NCI-H146 treated with DMSO at 0.1 percent for 48 hours (cell line): ENCODE data around the gene CA5A.
"Not testable (repeated sequence)": the region's sequence is repeated elsewhere in the genome, so short reads cannot be mapped to it uniquely, and the experiment has no call there.

Experiments
- DNase-seq: peaks from one replicate; lab custom pipeline; 2025; ENCODE audit not compliant: unreplicated experiment; lab: John Stamatoyannopoulos, UW

Gene CA5A

GRCh38 chr16:87936375-87937230, at the start of gene CA5A:
TSS of gene CA5A (minus strand) at chr16:87936529. CDS start at chr16:87936450, 79 bp downstream.
- DNase-seq: no peak

- not testable (repeated sequence) for DNase-seq
These were observed 49.2 kb upstream of the CA5A start for GRCh38 chr16:87985493-87985892.

- DNase-seq: no peak
These were observed 48.4 kb upstream of the CA5A start for GRCh38 chr16:87984632-87985267.

- DNase-seq: not testable (repeated sequence)
These were observed 47.9 kb upstream of the CA5A start for GRCh38 chr16:87984180-87984579.

- not testable (repeated sequence) for DNase-seq
These were observed 47.4 kb upstream of the CA5A start for GRCh38 chr16:87983737-87984097.

- DNase-seq: not testable (repeated sequence)
These were observed 46.9 kb upstream of the CA5A start for GRCh38 chr16:87983072-87983736.

- no peak for DNase-seq
These were observed 46.3 kb upstream of the CA5A start for GRCh38 chr16:87982581-87983041.

- DNase-seq: not testable (repeated sequence)
These were observed 45.0 kb upstream of the CA5A start for GRCh38 chr16:87981376-87981775.

- DNase-seq: not testable (repeated sequence)
These were observed 43.7 kb upstream of the CA5A start for GRCh38 chr16:87979911-87980630.

GRCh38 chr16:87979352-87979751, 43.0 kb upstream of the CA5A start:
- no peak for DNase-seq

- DNase-seq: no peak
These were observed 41.8 kb upstream of the CA5A start for GRCh38 chr16:87978127-87978526.

- no peak for DNase-seq
These were observed 40.3 kb upstream of the CA5A start for GRCh38 chr16:87976665-87977064.

GRCh38 chr16:87974178-87974577, 37.8 kb upstream of the CA5A start:
- DNase-seq: no peak

GRCh38 chr16:87973717-87974116, 37.4 kb upstream of the CA5A start:
- DNase-seq: no peak

GRCh38 chr16:87971933-87972332, 35.6 kb upstream of the CA5A start:
- DNase-seq: no peak

- no peak for DNase-seq
These were observed 33.9 kb upstream of the CA5A start for GRCh38 chr16:87970186-87970585.

GRCh38 chr16:87968541-87968940, 32.2 kb upstream of the CA5A start:
- no peak for DNase-seq

GRCh38 chr16:87966685-87967185, 30.4 kb upstream of the CA5A start:
- DNase-seq: no peak

GRCh38 chr16:87966064-87966645, 29.8 kb upstream of the CA5A start:
- DNase-seq: no peak

- no peak for DNase-seq
These were observed 29.1 kb upstream of the CA5A start for GRCh38 chr16:87965417-87965816.
